Thoracic aorta (tissue), 2 donors: ENCODE measurements around the gene TESMIN. TPM values are rescaled to one million over a fixed set of nuclear protein-coding genes. Genes with fewer than 3 reads are reported as not detected.

Experiments
- ATAC-seq: fragments of 150-250 bp; one replicate; pipeline ENCODE4 v1.8.0; 2017; ENCODE audit warnings: low read depth; ENCODE audit not compliant: insufficient number of reproducible peaks, low FRiP score
- DNase-seq: peaks from one replicate; pipeline ENCODE4 v3.0.0-alpha.2; 2020; ENCODE audit warnings: low spot score
- H3K27ac ChIP-seq, 2 donors: fragments of 200-600 bp; sonication (generic); 1 replicate in 1 of 2; 2 replicates in 1 of 2; pipeline ENCODE4 v1.5.1; 2016; ENCODE audit warnings: mild to moderate bottlenecking in 2 of 2, moderate library complexity in 2 of 2
- H3K27me3 ChIP-seq: fragments of 200-600 bp; sonication (generic); replicated peaks from 2 replicates; pipeline ENCODE4 v1.6.0; 2016; ENCODE audit warnings: mild to moderate bottlenecking; ENCODE audit not compliant: insufficient read depth
- H3K36me3 ChIP-seq: fragments of 200-600 bp; sonication (generic); one replicate; pipeline ENCODE4 v1.5.1; 2016
- H3K4me1 ChIP-seq, 2 donors: fragments of 200-600 bp; sonication (generic); 1 replicate in 1 of 2; 2 replicates in 1 of 2; pipeline versions ENCODE4 v1.5.1 to v1.6.0; 2016; ENCODE audit warnings: low read depth in 2 of 2, mild to moderate bottlenecking in 1 of 2; ENCODE audit not compliant: control insufficient read depth in 1 of 2
- H3K4me3 ChIP-seq: fragments of 200-600 bp; sonication (generic); 2 replicates; pipeline ENCODE4 v1.5.1; 2016; ENCODE audit warnings: mild to moderate bottlenecking
- H3K9me3 ChIP-seq: fragments of 200-600 bp; sonication (generic); 2 replicates; pipeline ENCODE4 v1.5.1; 2016
- total RNA-seq, 2 donors: library from RNA; depleted of rRNA; stranded (reverse); fragments of >200 nt; gene quantifications; one replicate each; pipeline versions ENCODE4 v1.1.0 to v1.2.3, GENCODE V29; 2016
- TF ChIP-seq, protein P1 (sequence below): fragments of 200-600 bp; sonication (generic); IDR thresholded peaks from one replicate; pipeline ENCODE4 v1.5.1; 2019; ENCODE audit warnings: antibody characterized with exemption

TESMIN gene
- total RNA-seq, 2 donors from 2014 or later: 2.8 TPM; not detected in 1

DNA sequence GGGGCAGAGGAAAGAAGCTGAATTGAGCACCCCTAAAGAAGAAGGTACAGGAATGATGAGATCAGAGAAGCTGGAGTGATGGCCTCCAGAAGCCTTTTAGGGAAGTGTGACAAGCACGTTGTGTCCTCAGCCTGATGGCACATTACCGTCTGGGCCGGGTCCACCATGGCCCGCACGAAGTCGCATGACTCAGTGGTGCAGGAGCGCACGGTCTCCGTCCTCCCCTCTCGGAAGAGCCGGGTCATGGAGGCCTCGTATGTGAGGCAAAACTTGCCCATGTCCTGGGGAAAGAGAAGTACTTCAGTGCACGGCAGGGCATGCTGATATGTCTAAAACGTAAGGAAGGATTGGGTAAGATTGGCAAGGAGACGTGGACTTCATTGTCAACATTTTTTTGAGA lies 11.2 kb upstream of the TESMIN start:
- ATAC-seq (no peak), DNase-seq (no peak)
- H3K27ac ChIP-seq: no peak overlapping the region
- TF ChIP-seq, protein P1, sequence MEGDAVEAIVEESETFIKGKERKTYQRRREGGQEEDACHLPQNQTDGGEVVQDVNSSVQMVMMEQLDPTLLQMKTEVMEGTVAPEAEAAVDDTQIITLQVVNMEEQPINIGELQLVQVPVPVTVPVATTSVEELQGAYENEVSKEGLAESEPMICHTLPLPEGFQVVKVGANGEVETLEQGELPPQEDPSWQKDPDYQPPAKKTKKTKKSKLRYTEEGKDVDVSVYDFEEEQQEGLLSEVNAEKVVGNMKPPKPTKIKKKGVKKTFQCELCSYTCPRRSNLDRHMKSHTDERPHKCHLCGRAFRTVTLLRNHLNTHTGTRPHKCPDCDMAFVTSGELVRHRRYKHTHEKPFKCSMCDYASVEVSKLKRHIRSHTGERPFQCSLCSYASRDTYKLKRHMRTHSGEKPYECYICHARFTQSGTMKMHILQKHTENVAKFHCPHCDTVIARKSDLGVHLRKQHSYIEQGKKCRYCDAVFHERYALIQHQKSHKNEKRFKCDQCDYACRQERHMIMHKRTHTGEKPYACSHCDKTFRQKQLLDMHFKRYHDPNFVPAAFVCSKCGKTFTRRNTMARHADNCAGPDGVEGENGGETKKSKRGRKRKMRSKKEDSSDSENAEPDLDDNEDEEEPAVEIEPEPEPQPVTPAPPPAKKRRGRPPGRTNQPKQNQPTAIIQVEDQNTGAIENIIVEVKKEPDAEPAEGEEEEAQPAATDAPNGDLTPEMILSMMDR: no peak
- H3K4me1 ChIP-seq: no peaks in the 10 kb centered on the region
- no peak overlapping the region for H3K4me3 ChIP-seq
- no peaks in the 10 kb centered on the region for H3K27me3 ChIP-seq
- H3K36me3 ChIP-seq: peaks cover 65% of the 10 kb centered on the region
- H3K9me3 ChIP-seq: no peaks in the 10 kb centered on the region

- no peak for ATAC-seq
- Histone ChIP-seq H3K4me1 (no peaks in the 10 kb centered on the region), H3K27ac (no peak overlapping the region), H3K9me3 (no peaks in the 10 kb centered on the region), H3K27me3 (no peaks in the 10 kb centered on the region), H3K36me3 (peaks cover 66% of the 10 kb centered on the region), H3K4me3 (no peak overlapping the region)
- no peak for DNase-seq
- TF ChIP-seq, protein P1: no peak
Measured at GRCh38 chr11:68761801-68762200, 10.5 kb upstream of the TESMIN start.

GRCh38 chr11:68759991-68760390 lies 8.7 kb upstream of the TESMIN start:
- TF ChIP-seq, protein P1: no peak
- H3K27me3 ChIP-seq: no peaks in the 10 kb centered on the region
- ATAC-seq (no peak), DNase-seq (no peak)
- no peak overlapping the region for H3K27ac ChIP-seq
- H3K4me3 ChIP-seq: no peak overlapping the region
- H3K9me3 ChIP-seq: no peaks in the 10 kb centered on the region
- H3K36me3 ChIP-seq: peaks cover 56% of the 10 kb centered on the region
- H3K4me1 ChIP-seq: no peaks in the 10 kb centered on the region

DNA sequence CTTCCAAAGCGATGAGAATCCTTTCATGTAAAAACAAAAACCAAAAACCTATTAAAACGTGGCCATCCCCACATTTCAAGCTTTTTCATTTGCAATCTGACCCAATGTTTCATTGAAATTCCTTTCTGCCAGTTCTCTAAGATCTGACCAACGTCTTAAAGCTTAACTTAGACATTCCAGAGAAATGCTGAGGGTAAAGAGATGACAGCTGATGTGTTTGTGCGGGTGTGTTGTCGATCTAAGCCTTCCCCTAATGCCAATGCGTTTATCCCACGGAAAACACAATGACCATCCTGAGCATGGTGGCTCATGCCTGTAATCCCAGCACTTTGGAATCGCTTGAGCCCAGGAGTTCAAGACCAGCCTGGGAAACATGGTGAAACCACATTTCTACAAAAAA lies 6.4 kb upstream of the TESMIN start:
- DNase-seq (no peak), ATAC-seq (no peak)
- no peak overlapping the region for H3K27ac ChIP-seq
- peaks cover 47% of the 10 kb centered on the region for H3K36me3 ChIP-seq
- no peaks in the 10 kb centered on the region for H3K4me1 ChIP-seq
- no peaks in the 10 kb centered on the region for H3K9me3 ChIP-seq
- TF ChIP-seq, protein P1: no peak
- no peak overlapping the region for H3K4me3 ChIP-seq
- H3K27me3 ChIP-seq: no peaks in the 10 kb centered on the region

GRCh38 chr11:68756171-68756766 lies 4.9 kb upstream of the TESMIN start:
- TF ChIP-seq, protein P1: no peak
- Histone ChIP-seq H3K4me1 (peaks cover 0 to 1% of the 10 kb centered on the region in 2 donors), H3K9me3 (no peaks in the 10 kb centered on the region), H3K27me3 (no peaks in the 10 kb centered on the region), H3K27ac (no peak overlapping the region), H3K36me3 (peaks cover 38% of the 10 kb centered on the region), H3K4me3 (no peak overlapping the region)
- no peak for DNase-seq
- ATAC-seq: no peak
